Tibial artery (tissue), 4 donors: ENCODE measurements around the gene MBD4.

Experiments
- DNase-seq, 2 donors: peaks; one replicate each; pipeline ENCODE4 v3.0.0-alpha.2; 2019
- H3K27ac ChIP-seq, 2 donors: fragments of 200-600 bp; sonication (generic) in 1 of 2; 1 replicate in 1 of 2; 2 replicates in 1 of 2; pipeline ENCODE4 v1.5.1; 2018 to 2019; ENCODE audit warnings: mild to moderate bottlenecking in 1 of 2
- H3K27me3 ChIP-seq, 2 donors: fragments of 200-600 bp; sonication (generic) in 1 of 2; one replicate each; pipeline versions ENCODE4 v1.5.1 to v1.6.0; 2016 to 2019
- H3K36me3 ChIP-seq, 3 donors: fragments of 200-600 bp; sonication (generic) in 2 of 3; one replicate each; pipeline ENCODE4 v1.5.1; 2016 to 2019; ENCODE audit warnings: mild to moderate bottlenecking in 2 of 3
- H3K4me1 ChIP-seq, 4 donors: fragments of 200-600 bp; sonication (generic) in 2 of 4; 1 replicate in 3 of 4; 2 replicates in 1 of 4; pipeline ENCODE4 v1.5.1; 2016 to 2019
- H3K4me3 ChIP-seq, 2 donors: fragments of 200-600 bp; sonication (generic) in 1 of 2; 1 replicate in 1 of 2; 2 replicates in 1 of 2; pipeline ENCODE4 v1.5.1; 2018 to 2019; ENCODE audit warnings: mild to moderate bottlenecking in 2 of 2
- H3K9me3 ChIP-seq, 3 donors: fragments of 200-600 bp; sonication (generic) in 1 of 3; one replicate each; pipeline ENCODE4 v1.5.1; 2016 to 2019
- CTCF ChIP-seq, 2 experiments: fragments of 200-600 bp in 1 of 2; fragments of 450-650 bp in 1 of 2; IDR thresholded peaks; one replicate each; pipeline ENCODE4 v1.5.1; 2017 to 2019; ENCODE audit warnings: antibody characterized with exemption in 2 of 2, mild to moderate bottlenecking in 1 of 2, moderate library complexity in 1 of 2
- intact Hi-C: fragments of 100-400 bp; cut with DNase I; formaldehyde crosslinking; loops from one replicate; pipeline ENCODE4 v1.15.0; 2023; ENCODE audit warnings: low total_unique reads

MBD4 gene

GRCh38 chr3:129409541-129409940 is 30.2 kb downstream of the MBD4 start:
- Histone ChIP-seq H3K36me3 (no peaks in the 10 kb centered on the region), H3K4me3 (no peak overlapping the region), H3K27ac (no peak overlapping the region), H3K4me1 (no peaks in the 10 kb centered on the region), H3K9me3 (no peaks in the 10 kb centered on the region), H3K27me3 (peaks cover 0 to 4% of the 10 kb centered on the region in 2 donors)
- no peak for DNase-seq
- intact Hi-C loops = loop anchor here (5.0 kb wide), 1 partner anchor 338 kb away; no protein-coding TSS in a partner anchor
- no peak for TF ChIP-seq CTCF (IDR thresholded peaks at IDR 0.05)

- H3K36me3 ChIP-seq = no peaks in the 10 kb centered on the region
- no peaks in the 10 kb centered on the region for H3K9me3 ChIP-seq
- H3K4me3 ChIP-seq = no peak overlapping the region
- TF ChIP-seq CTCF (IDR thresholded peaks at IDR 0.05) = no peak
- DNase-seq = no peak
- H3K4me1 ChIP-seq = no peaks in the 10 kb centered on the region
- no peaks in the 10 kb centered on the region for H3K27me3 ChIP-seq
- intact Hi-C loops = loop anchor here (5.0 kb wide), 2 partner anchors 33 to 343 kb away; partner anchors contain the start of gene MBD4
- no peak overlapping the region for H3K27ac ChIP-seq
These were observed 35.1 kb downstream of the MBD4 start for GRCh38 chr3:129404610-129405009.

GRCh38 chr3:129404130-129404529 is 35.6 kb downstream of the MBD4 start:
- intact Hi-C loops = loop anchor here (5.0 kb wide), 1 partner anchor 33 kb away; the partner anchor contains the start of gene MBD4
- Histone ChIP-seq H3K36me3 (no peaks in the 10 kb centered on the region), H3K9me3 (no peaks in the 10 kb centered on the region), H3K27ac (no peak overlapping the region), H3K27me3 (no peaks in the 10 kb centered on the region), H3K4me1 (no peaks in the 10 kb centered on the region), H3K4me3 (no peak overlapping the region)
- no peak for DNase-seq
- no peak for TF ChIP-seq CTCF (IDR thresholded peaks at IDR 0.05)

- H3K4me3 ChIP-seq = no peak overlapping the region
- H3K27me3 ChIP-seq = no peaks in the 10 kb centered on the region
- intact Hi-C loops = loop anchor here (5.0 kb wide), 1 partner anchor 34 kb away; the partner anchor contains the start of gene MBD4
- no peak overlapping the region for H3K27ac ChIP-seq
- no peak for TF ChIP-seq CTCF (IDR thresholded peaks at IDR 0.05)
- H3K9me3 ChIP-seq = no peaks in the 10 kb centered on the region
- H3K36me3 ChIP-seq = no peaks in the 10 kb centered on the region
- H3K4me1 ChIP-seq = peaks cover 0 to 2% (median under 1%) of the 10 kb centered on the region in 4 donors
- DNase-seq = no peak
These were observed 36.3 kb downstream of the MBD4 start for GRCh38 chr3:129403450-129403849.

GRCh38 chr3:129402616-129403015 is 37.1 kb downstream of the MBD4 start:
- TF ChIP-seq CTCF (IDR thresholded peaks at IDR 0.05) = no peak
- H3K27me3 ChIP-seq = no peaks in the 10 kb centered on the region
- H3K36me3 ChIP-seq = no peaks in the 10 kb centered on the region
- H3K27ac ChIP-seq = no peak overlapping the region
- no peak for DNase-seq
- H3K9me3 ChIP-seq = no peaks in the 10 kb centered on the region
- H3K4me3 ChIP-seq = no peak overlapping the region
- intact Hi-C loops = loop anchor here (5.0 kb wide), 1 partner anchor 35 kb away; the partner anchor contains the start of gene MBD4
- peaks cover 0 to 10% (median 7%) of the 10 kb centered on the region in 4 donors for H3K4me1 ChIP-seq

GRCh38 chr3:129402210-129402609 is 37.5 kb downstream of the MBD4 start:
- Histone ChIP-seq H3K27ac (no peak overlapping the region), H3K27me3 (no peaks in the 10 kb centered on the region), H3K9me3 (no peaks in the 10 kb centered on the region), H3K4me1 (peaks cover 0 to 14% (median 9%) of the 10 kb centered on the region in 4 donors), H3K36me3 (no peaks in the 10 kb centered on the region), H3K4me3 (no peak overlapping the region)
- TF ChIP-seq CTCF (IDR thresholded peaks at IDR 0.05) = no peak
- intact Hi-C loops = loop anchor here (5.0 kb wide), 1 partner anchor 35 kb away; the partner anchor contains the start of gene MBD4
- DNase-seq = no peak
